H1 (cell line): ENCODE data around the gene C19orf67. TPM values are rescaled to one million over a fixed set of nuclear protein-coding genes. Genes with fewer than 3 reads are reported as not detected.

ENCODE experiments used
- BRCA1 ChIP-seq: IDR thresholded peaks from 2 replicates; pipeline ENCODE4 v1.6.1; 2012; ENCODE audit warnings: low read depth, low read length, improper control_type of control experiment
- HDAC6 ChIP-seq: IDR thresholded peaks from one replicate; pipeline ENCODE4 v1.7.1; 2012; ENCODE audit warnings: low read depth, mild to moderate bottlenecking, inconsistent platforms, low read length, moderate library complexity
- KDM5A ChIP-seq: fragments of 200-600 bp; IDR thresholded peaks from 2 replicates; pipeline ENCODE4 v1.7.1; 2012; ENCODE audit warnings: mild to moderate bottlenecking, low read length, inconsistent platforms, mixed read lengths
- TAF7 ChIP-seq: optimal IDR thresholded peaks from 2 replicates; pipeline ENCODE3; 2011; ENCODE audit warnings: low read depth, mild to moderate bottlenecking, inconsistent platforms, low read length, moderate library complexity, borderline replicate concordance
- polyA plus RNA-seq, 7 experiments: library from polyadenylated mRNA; depleted of rRNA in 3 of 7; stranded (reverse) in 5 of 7; unstranded in 2 of 7; fragments of >200 nt in 5 of 7; fragments of 200-250 nt in 2 of 7; gene quantifications; 1 replicate in 5 of 7; 2 replicates in 1 of 7; 4 replicates in 1 of 7; pipeline versions ENCODE4 v1.2.1 to v1.2.3, GENCODE V29; 2011 to 2013; ENCODE audit warnings: missing spikeins in 2 of 7, mixed read lengths in 2 of 7
- total RNA-seq: library from RNA; stranded (reverse); fragmentation: NEBNext Ultra II Directional; extraction: Animal tissue kit (Norgen Biotek cat#: 25700); gene quantifications from 2 replicates; pipeline ENCODE4 v1.2.1, GENCODE V29; 2021

Gene C19orf67
- total and polyA plus RNA-seq, 2 of the 8 experiments (the other 6 are each of a cell fraction or from before 2014, with no cell fraction given) = 0.12 TPM; not detected in 1

GRCh38 chr19:14096272-14096992 lies 10.8 kb upstream of the C19orf67 start (continued):
- TF ChIP-seq KDM5A (no peak), BRCA1 (no peak), HDAC6 (no peak), TAF7 (no peak)
